Measurements from ENCODE around the gene SIK2.

The SIK2 gene

GRCh38 chr11:111688013-111688412 lies 85.8 kb downstream of the SIK2 start (continued):
- TF ChIP-seq, protein P1, sequence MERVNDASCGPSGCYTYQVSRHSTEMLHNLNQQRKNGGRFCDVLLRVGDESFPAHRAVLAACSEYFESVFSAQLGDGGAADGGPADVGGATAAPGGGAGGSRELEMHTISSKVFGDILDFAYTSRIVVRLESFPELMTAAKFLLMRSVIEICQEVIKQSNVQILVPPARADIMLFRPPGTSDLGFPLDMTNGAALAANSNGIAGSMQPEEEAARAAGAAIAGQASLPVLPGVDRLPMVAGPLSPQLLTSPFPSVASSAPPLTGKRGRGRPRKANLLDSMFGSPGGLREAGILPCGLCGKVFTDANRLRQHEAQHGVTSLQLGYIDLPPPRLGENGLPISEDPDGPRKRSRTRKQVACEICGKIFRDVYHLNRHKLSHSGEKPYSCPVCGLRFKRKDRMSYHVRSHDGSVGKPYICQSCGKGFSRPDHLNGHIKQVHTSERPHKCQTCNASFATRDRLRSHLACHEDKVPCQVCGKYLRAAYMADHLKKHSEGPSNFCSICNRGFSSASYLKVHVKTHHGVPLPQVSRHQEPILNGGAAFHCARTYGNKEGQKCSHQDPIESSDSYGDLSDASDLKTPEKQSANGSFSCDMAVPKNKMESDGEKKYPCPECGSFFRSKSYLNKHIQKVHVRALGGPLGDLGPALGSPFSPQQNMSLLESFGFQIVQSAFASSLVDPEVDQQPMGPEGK (CRISPR knock-in tag; IDR thresholded peaks at IDR 0.05; ENCODE audit: borderline replicate concordance) = no peak
- TF ChIP-seq ZFP3 (CRISPR knock-in tag; IDR thresholded peaks at IDR 0.05) (no peak), TCF4 (CRISPR knock-in tag; IDR thresholded peaks at IDR 0.05; ENCODE audit: borderline replicate concordance) (no peak), ZFP30 (CRISPR knock-in tag; IDR thresholded peaks at IDR 0.05) (no peak), TOX (CRISPR knock-in tag; IDR thresholded peaks at IDR 0.05; ENCODE audit: borderline replicate concordance) (no peak), BACH2 (CRISPR knock-in tag; IDR thresholded peaks at IDR 0.05; ENCODE audit: borderline replicate concordance) (no peak)

DNA sequence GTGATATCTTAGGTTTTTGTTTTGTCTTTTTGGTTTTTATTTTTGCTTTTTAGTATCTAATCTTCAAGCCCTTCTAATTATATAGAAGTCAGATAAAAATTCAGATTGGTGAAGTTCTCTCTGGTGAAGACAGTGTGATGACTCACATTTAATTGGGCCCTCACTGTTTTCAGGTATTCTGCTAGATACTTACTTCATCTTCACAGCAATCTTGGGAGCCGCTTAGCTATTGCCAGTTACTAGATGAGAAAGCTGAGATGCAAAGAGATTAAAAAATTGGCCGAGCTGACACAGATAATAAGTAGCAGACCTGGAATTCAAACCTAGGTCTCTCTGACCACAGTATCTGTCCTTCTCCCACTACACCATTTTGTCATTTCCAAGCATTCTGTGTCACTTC lies 88.9 kb downstream of the SIK2 start:
- peak; percentile 82 for ATAC-seq
- TF ChIP-seq ARNTL (CRISPR knock-in tag; IDR thresholded peaks at IDR 0.05; ENCODE audit: borderline replicate concordance, low read depth) (no peak), ISL1 (CRISPR knock-in tag; IDR thresholded peaks at IDR 0.05) (peak; percentile 57)

DNA sequence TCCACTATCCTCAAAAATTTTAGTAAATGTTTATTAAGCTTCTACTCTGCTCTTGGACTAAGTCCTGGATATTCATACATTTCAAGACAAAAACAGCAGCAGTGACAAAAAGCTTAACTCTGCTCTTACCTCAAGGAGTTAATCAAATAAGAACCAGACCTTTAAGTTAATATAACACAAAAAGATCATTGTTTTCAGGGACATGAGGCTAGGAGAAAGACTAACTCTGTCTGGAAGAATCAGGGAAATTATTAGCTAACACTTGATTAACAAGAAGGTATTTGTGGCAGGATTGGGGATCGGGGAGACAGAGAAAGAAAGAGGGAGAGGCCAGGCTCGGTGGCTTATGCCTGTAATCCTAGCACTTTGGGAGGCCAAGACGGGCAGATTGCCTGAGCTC lies 89.5 kb downstream of the SIK2 start:
- TF ChIP-seq, protein P2, sequence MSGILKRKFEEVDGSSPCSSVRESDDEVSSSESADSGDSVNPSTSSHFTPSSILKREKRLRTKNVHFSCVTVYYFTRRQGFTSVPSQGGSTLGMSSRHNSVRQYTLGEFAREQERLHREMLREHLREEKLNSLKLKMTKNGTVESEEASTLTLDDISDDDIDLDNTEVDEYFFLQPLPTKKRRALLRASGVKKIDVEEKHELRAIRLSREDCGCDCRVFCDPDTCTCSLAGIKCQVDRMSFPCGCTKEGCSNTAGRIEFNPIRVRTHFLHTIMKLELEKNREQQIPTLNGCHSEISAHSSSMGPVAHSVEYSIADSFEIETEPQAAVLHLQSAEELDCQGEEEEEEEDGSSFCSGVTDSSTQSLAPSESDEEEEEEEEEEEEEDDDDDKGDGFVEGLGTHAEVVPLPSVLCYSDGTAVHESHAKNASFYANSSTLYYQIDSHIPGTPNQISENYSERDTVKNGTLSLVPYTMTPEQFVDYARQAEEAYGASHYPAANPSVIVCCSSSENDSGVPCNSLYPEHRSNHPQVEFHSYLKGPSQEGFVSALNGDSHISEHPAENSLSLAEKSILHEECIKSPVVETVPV (CRISPR knock-in tag; IDR thresholded peaks at IDR 0.05) = no peak
- TF ChIP-seq ISL1 (CRISPR knock-in tag; IDR thresholded peaks at IDR 0.05) = no peak
- TF ChIP-seq ZFP30 (CRISPR knock-in tag; IDR thresholded peaks at IDR 0.05) = no peak
- no peak for TF ChIP-seq CSDC2 (CRISPR knock-in tag; IDR thresholded peaks at IDR 0.05)
- no peak for TF ChIP-seq TCF4 (CRISPR knock-in tag; IDR thresholded peaks at IDR 0.05; ENCODE audit: borderline replicate concordance)
- TF ChIP-seq, protein P1 (CRISPR knock-in tag; IDR thresholded peaks at IDR 0.05; ENCODE audit: borderline replicate concordance) = no peak
- TF ChIP-seq OSR1 (CRISPR knock-in tag; IDR thresholded peaks at IDR 0.05) = no peak
- no peak for TF ChIP-seq TSHZ2 (CRISPR knock-in tag; IDR thresholded peaks at IDR 0.05)
- no peak for TF ChIP-seq ZNF70 (CRISPR knock-in tag; IDR thresholded peaks at IDR 0.05)
- TF ChIP-seq ESRRG (CRISPR knock-in tag; IDR thresholded peaks at IDR 0.05) = no peak
- TF ChIP-seq RARB (CRISPR knock-in tag; IDR thresholded peaks at IDR 0.05) = no peak
- TF ChIP-seq CREB5 (CRISPR knock-in tag; IDR thresholded peaks at IDR 0.05; ENCODE audit: low read depth) = no peak
- no peak for ATAC-seq

GRCh38 chr11:111693224-111693937 lies 91.1 kb downstream of the SIK2 start:
- no peak for ATAC-seq
- TF ChIP-seq TCF4 (CRISPR knock-in tag; IDR thresholded peaks at IDR 0.05; ENCODE audit: borderline replicate concordance) (no peak), ZNF565 (CRISPR knock-in tag; conservative IDR thresholded peaks at IDR 0.05; ENCODE audit: low read depth) (no peak), TSHZ2 (CRISPR knock-in tag; IDR thresholded peaks at IDR 0.05) (no peak), ZC3H10 (CRISPR knock-in tag; IDR thresholded peaks at IDR 0.05) (no peak), POU6F1 (CRISPR knock-in tag; IDR thresholded peaks at IDR 0.05; ENCODE audit: borderline replicate concordance, low read depth) (no peak), CREB5 (CRISPR knock-in tag; IDR thresholded peaks at IDR 0.05; ENCODE audit: low read depth) (no peak), OSR1 (CRISPR knock-in tag; IDR thresholded peaks at IDR 0.05) (no peak)
